ENCODE data around the gene ZNF775.

The ZNF775 gene

DNA sequence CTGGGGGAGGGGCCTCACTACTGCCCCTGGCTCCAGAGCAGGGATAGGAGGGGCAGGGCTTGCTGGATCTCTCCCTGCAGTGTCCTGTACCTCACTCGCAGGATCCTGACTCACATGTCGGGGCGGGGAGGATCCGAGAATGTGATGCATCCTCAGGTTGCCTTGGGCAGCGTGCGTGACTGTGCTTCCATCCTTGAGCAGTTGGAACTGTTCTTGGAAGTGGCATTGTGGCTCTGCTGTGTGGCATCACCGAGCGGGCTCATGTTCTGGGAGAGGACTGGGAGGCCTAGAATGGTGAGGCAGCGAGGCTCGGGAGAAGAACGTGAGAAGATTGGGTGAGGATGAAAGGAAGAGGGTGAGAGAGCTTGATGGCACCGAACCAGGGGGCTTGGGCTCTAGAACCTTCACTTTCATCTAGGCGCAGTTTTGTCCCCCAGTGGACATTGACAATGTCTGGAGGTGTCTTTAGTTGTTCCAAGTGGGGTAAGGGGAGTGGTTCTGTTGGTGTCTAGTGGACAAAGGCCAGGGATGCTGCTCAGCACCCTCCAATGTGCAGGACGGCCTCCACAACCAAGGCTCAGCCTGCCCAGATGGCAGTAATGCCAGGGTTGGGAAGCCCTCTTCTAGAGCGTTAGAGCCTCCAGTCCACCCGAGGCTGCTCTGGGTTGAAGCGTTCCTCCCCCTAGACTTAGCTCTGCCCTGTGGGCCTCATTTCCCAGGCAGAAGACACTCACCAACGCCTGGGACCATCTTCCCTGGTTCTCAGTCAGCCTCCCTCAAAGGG is 46.1 kb upstream of the ZNF775 start:
- H3K36me3 ChIP-seq (ENCODE audit: control insufficient read depth, low read length) = peaks cover 40% of the 10 kb centered on the region
- H3K4me2 ChIP-seq (ENCODE audit: low read length) = no peak overlapping the region
- no peaks in the 10 kb centered on the region for H3K27me3 ChIP-seq (ENCODE audit: control insufficient read depth, low read length)
- H3F3A ChIP-seq (ENCODE audit: control insufficient read depth, insufficient read depth) = no peaks in the 10 kb centered on the region
- H4K20me1 ChIP-seq (ENCODE audit: control insufficient read depth, insufficient read depth, low read depth, low read length) = 0 out of 2 replicates have a peak, but pooled peaks cover 3% of the 10 kb centered on the region
- H3K79me2 ChIP-seq (ENCODE audit: control insufficient read depth, low read length) = no peaks in the 10 kb centered on the region
- TF ChIP-seq CTCF (IDR thresholded peaks at IDR 0.05; ENCODE audit: low read depth, low read length, poor library complexity, severe bottlenecking) = no peak
- TF ChIP-seq EZH2phosphoT487 (IDR thresholded peaks at IDR 0.05; ENCODE audit: borderline replicate concordance, low read length) = no peak
- H3K4me3 ChIP-seq (ENCODE audit: low read length) = no peak overlapping the region
- H3K27ac ChIP-seq (ENCODE audit: low read depth, low read length) = no peak overlapping the region
- H3K9me3 ChIP-seq (ENCODE audit: control insufficient read depth, insufficient read depth, low read length) = no peaks in the 10 kb centered on the region
- H3K4me1 ChIP-seq (ENCODE audit: control insufficient read depth, low read length) = no peaks in the 10 kb centered on the region
- H3K9me2 ChIP-seq (replicated peaks; ENCODE audit: control insufficient read depth, low read length) = no peaks in the 10 kb centered on the region

- Histone ChIP-seq H3K9me3 (ENCODE audit: control insufficient read depth, insufficient read depth, low read length) (no peaks in the 10 kb centered on the region), H3K9me2 (replicated peaks; ENCODE audit: control insufficient read depth, low read length) (no peaks in the 10 kb centered on the region), H3K4me2 (ENCODE audit: low read length) (no peak overlapping the region), H4K20me1 (ENCODE audit: control insufficient read depth, insufficient read depth, low read depth, low read length) (0 out of 2 replicates have a peak, but pooled peaks cover 3% of the 10 kb centered on the region), H3K27me3 (ENCODE audit: control insufficient read depth, low read length) (no peaks in the 10 kb centered on the region), H3F3A (ENCODE audit: control insufficient read depth, insufficient read depth) (no peaks in the 10 kb centered on the region), H3K4me3 (ENCODE audit: low read length) (no peak overlapping the region), H3K36me3 (ENCODE audit: control insufficient read depth, low read length) (peaks cover 34% of the 10 kb centered on the region), H3K27ac (ENCODE audit: low read depth, low read length) (no peak overlapping the region), H3K79me2 (ENCODE audit: control insufficient read depth, low read length) (no peaks in the 10 kb centered on the region), H3K4me1 (ENCODE audit: control insufficient read depth, low read length) (no peaks in the 10 kb centered on the region)
- TF ChIP-seq CTCF (IDR thresholded peaks at IDR 0.05; ENCODE audit: low read depth, low read length, poor library complexity, severe bottlenecking) (no peak), EZH2phosphoT487 (IDR thresholded peaks at IDR 0.05; ENCODE audit: borderline replicate concordance, low read length) (no peak)
Observed at GRCh38 chr7:150333659-150334058, 45.5 kb upstream of the ZNF775 start.

DNA sequence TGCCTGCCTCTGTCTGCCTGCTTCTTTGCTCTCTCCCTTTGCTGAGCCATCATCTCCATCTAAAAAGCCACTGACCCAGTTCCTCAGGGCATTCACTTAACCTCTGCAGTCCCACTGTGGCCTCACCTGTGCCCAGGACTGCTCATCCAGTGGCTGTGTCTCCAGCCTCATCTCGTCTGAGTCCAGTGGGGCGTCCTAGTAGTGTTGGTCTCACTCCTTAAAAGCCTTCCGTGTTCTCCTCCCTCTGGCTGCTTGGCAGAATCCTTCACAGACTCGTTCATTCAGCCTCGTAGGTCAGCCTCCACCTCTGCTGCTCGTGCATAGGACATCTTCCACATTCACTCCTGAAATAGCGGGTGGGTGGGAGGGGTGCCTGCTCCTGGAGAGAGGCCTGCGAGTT is 45.0 kb upstream of the ZNF775 start:
- Histone ChIP-seq H3K36me3 (ENCODE audit: control insufficient read depth, low read length) (peaks cover 30% of the 10 kb centered on the region), H3K4me3 (ENCODE audit: low read length) (no peak overlapping the region), H3K9me2 (replicated peaks; ENCODE audit: control insufficient read depth, low read length) (no peaks in the 10 kb centered on the region), H3K79me2 (ENCODE audit: control insufficient read depth, low read length) (no peaks in the 10 kb centered on the region), H3K27me3 (ENCODE audit: control insufficient read depth, low read length) (no peaks in the 10 kb centered on the region), H4K20me1 (ENCODE audit: control insufficient read depth, insufficient read depth, low read depth, low read length) (0 out of 2 replicates have a peak, but pooled peaks cover 3% of the 10 kb centered on the region), H3K27ac (ENCODE audit: low read depth, low read length) (no peak overlapping the region), H3K4me2 (ENCODE audit: low read length) (no peak overlapping the region), H3F3A (ENCODE audit: control insufficient read depth, insufficient read depth) (no peaks in the 10 kb centered on the region), H3K9me3 (ENCODE audit: control insufficient read depth, insufficient read depth, low read length) (no peaks in the 10 kb centered on the region), H3K4me1 (ENCODE audit: control insufficient read depth, low read length) (no peaks in the 10 kb centered on the region)
- TF ChIP-seq EZH2phosphoT487 (IDR thresholded peaks at IDR 0.05; ENCODE audit: borderline replicate concordance, low read length) = no peak
- TF ChIP-seq CTCF (IDR thresholded peaks at IDR 0.05; ENCODE audit: low read depth, low read length, poor library complexity, severe bottlenecking) = no peak

All from DOHH2 (cell line).